GM12865 (cell line): ENCODE measurements around the gene NLRP2B.

Experiments
- DNase-seq: peaks from one replicate; pipeline ENCODE4 v3.0.0; 2010; ENCODE audit warnings: low read depth
- H3K4me3 ChIP-seq: 2 replicates; pipeline ENCODE4 v1.5.1; 2011; ENCODE audit warnings: mild to moderate bottlenecking, low read depth, low read length, control low read depth
- TF ChIP-seq, protein P1 (sequence below): IDR thresholded peaks from 2 replicates; pipeline ENCODE4 v1.5.1; 2011; ENCODE audit warnings: low read length, control low read depth, low read depth, inconsistent platforms; ENCODE audit not compliant: insufficient read depth; ENCODE audit errors: missing control alignments

NLRP2B gene

DNA sequence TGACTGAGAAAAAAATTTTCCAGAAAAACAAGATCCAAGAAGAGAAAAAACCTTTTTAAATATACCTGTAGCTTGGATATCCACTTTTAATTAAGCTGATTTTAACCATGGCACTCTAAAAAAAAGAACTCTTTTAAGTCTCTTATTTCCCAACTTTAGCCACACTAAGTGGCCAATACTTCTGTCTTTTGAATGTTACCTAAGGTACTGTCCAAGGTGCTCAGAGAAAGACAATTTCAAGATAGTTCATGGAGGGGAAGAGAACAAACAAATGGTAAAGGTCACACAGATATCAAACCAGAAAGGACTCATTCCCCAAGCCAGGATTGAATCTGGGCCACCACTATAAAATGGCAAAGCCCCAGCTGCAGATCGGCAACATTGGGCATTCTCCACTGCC is 10.1 kb downstream of the NLRP2B start:
- no peak overlapping the region for H3K4me3 ChIP-seq
- TF ChIP-seq, protein P1, sequence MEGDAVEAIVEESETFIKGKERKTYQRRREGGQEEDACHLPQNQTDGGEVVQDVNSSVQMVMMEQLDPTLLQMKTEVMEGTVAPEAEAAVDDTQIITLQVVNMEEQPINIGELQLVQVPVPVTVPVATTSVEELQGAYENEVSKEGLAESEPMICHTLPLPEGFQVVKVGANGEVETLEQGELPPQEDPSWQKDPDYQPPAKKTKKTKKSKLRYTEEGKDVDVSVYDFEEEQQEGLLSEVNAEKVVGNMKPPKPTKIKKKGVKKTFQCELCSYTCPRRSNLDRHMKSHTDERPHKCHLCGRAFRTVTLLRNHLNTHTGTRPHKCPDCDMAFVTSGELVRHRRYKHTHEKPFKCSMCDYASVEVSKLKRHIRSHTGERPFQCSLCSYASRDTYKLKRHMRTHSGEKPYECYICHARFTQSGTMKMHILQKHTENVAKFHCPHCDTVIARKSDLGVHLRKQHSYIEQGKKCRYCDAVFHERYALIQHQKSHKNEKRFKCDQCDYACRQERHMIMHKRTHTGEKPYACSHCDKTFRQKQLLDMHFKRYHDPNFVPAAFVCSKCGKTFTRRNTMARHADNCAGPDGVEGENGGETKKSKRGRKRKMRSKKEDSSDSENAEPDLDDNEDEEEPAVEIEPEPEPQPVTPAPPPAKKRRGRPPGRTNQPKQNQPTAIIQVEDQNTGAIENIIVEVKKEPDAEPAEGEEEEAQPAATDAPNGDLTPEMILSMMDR: no peak
- DNase-seq: no peak

DNA sequence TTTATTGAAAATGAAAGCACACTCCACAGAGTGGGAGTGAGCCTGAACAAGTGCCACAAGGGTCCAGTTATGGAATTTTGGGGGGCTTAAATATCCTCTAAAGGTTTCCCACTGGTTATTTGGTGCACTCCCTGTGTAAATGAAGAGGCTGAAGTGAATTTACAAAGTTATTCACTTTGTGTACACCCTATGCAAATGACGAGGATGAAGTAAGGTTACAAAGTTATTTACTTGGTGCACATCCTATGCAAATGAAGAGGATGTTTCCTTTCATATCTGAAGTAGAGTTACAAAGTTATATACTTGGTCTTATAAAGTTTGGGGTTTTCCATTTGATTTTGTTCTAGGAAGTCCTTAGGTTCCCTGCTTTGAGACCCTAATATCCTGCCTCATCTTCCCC is 13.1 kb downstream of the NLRP2B start:
- TF ChIP-seq, protein P1: no peak

DNA sequence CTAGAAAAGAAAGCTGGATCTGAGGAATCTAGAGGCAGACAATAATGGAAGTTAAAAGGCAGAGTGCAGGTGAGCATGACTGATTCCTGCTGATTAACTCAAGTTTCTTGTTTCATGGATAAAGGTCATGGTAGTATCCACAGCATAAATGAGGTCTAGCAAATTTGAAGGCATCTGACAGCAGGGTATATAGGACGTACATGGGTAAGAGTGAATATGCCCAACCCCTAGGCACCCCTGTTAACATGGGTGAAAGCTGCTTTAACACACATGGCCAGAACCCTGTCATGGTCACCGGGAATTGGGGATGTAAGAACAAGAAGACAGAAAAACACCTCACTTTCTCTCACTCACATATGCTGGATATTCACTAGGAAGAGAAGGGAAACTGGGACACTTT is 25.0 kb downstream of the NLRP2B start:
- TF ChIP-seq, protein P1: no peak
- no peak for DNase-seq
- H3K4me3 ChIP-seq: no peak overlapping the region

More for the DNA sequence above, 13.1 kb downstream of the NLRP2B start:
- no peak overlapping the region for H3K4me3 ChIP-seq
- no peak for DNase-seq

DNA sequence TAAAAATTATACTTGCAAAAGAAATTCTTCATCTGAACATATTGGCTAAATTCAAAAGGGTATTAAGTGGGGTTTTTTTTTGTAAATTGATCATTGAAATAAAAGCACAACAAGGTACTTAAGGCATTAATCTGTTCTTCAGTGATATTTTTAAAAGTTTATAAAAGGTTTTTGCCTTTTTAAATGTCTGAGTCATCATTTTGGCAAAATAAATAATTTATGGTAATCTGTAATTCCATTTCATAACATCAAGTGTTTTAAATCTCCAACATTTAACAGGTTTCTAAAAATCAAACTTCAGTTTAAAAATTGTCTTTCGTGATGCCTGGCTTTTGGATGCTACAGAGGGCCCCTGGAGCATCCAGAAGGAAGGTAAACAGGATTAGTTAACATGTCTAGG is 27.4 kb downstream of the NLRP2B start:
- H3K4me3 ChIP-seq: no peak overlapping the region
- TF ChIP-seq, protein P1: no peak
- no peak for DNase-seq

DNA sequence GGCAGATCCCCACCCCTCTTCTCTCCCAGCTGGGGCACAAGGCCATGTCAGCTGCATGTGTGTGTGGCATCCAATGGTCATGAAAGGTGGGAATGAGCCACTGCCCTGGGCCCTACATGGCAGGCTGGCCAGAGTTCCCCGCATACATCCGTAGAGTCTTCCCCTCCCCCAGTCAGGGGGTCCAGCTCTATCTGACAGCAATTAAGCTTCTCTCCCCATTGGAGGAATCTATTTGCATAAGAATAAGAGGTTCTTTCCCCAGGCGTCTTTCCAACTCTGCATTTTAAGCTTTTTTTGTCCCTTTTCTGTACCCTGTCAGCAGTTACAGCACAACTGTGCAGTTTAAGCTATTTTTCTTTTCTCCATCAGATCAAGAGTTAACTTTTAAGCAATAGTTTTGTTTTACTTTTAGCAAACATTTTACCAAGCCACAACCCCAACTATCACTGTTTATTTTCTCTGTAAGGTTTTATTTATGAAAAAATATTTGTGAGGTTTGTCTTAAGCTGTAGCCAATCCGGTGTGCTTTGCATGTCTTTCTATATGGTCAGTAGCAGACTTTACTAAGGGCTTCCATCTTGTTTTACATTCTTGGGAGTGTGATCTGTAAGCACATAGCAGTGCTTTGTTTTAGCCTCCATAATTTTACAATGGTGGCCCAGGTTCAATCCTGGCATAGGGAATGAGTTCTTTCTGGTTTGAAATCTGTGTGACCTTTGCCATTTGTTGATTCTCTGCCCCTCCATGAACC is 28.7 kb downstream of the NLRP2B start:
- TF ChIP-seq, protein P1: no peak
- DNase-seq: no peak
- H3K4me3 ChIP-seq: no peak overlapping the region

DNA sequence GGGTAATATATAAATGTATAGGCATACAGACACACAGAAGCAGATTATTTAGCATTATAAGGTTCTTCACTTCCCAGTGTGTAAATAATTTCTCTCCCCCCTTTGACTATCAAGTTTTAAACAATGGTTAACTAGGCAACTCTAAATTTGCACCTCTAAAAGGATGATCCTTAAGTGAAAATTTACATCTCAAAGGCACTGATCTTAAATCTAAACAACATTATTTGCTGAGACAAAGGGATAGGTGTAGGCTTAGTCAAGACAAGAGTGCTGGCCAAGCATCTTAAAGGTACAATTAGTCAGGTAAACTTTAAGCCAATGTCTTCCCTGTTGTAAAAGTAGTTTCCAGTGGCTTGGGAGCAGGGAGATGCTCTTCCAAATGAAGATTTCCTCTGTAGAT is 33.0 kb downstream of the NLRP2B start:
- H3K4me3 ChIP-seq: no peak overlapping the region
- TF ChIP-seq, protein P1: no peak
- DNase-seq: no peak

DNA sequence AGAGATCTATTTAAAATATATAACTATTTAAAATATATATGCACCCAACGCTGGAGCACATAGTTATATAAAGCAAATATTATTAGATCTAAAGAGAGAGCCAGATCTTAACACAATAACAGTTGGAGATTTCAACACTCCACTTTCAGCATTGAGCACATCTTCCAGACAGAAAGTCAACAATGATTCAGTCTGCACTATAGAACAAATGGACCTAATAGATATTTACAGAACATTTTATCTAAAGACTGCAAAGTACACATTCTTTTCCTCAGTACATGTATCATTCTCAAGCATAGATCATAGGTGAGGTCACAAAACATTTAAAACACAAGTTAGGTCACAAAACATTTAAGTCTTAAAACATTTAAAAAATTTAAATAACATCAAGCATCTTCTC is 36.4 kb downstream of the NLRP2B start:
- TF ChIP-seq, protein P1: no peak
- H3K4me3 ChIP-seq: no peak overlapping the region
- DNase-seq: no peak
